ENCODE results near the gene CDC42SE1. TPM values are rescaled to one million over a fixed set of nuclear protein-coding genes. Genes with fewer than 3 reads are reported as not detected.

CDC42SE1 gene
- total RNA-seq, 1 experiment from 2014 or later: 76.3 TPM

GRCh38 chr1:151035167-151035566 lies 24.3 kb downstream of the CDC42SE1 start (continued):
- TF ChIP-seq, protein P1, sequence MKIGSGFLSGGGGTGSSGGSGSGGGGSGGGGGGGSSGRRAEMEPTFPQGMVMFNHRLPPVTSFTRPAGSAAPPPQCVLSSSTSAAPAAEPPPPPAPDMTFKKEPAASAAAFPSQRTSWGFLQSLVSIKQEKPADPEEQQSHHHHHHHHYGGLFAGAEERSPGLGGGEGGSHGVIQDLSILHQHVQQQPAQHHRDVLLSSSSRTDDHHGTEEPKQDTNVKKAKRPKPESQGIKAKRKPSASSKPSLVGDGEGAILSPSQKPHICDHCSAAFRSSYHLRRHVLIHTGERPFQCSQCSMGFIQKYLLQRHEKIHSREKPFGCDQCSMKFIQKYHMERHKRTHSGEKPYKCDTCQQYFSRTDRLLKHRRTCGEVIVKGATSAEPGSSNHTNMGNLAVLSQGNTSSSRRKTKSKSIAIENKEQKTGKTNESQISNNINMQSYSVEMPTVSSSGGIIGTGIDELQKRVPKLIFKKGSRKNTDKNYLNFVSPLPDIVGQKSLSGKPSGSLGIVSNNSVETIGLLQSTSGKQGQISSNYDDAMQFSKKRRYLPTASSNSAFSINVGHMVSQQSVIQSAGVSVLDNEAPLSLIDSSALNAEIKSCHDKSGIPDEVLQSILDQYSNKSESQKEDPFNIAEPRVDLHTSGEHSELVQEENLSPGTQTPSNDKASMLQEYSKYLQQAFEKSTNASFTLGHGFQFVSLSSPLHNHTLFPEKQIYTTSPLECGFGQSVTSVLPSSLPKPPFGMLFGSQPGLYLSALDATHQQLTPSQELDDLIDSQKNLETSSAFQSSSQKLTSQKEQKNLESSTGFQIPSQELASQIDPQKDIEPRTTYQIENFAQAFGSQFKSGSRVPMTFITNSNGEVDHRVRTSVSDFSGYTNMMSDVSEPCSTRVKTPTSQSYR (CRISPR knock-in tag; IDR thresholded peaks at IDR 0.05): no peak
- TF ChIP-seq RELA (CRISPR knock-in tag; IDR thresholded peaks at IDR 0.05; ENCODE audit: borderline replicate concordance): no peak
- TF ChIP-seq, protein P2, sequence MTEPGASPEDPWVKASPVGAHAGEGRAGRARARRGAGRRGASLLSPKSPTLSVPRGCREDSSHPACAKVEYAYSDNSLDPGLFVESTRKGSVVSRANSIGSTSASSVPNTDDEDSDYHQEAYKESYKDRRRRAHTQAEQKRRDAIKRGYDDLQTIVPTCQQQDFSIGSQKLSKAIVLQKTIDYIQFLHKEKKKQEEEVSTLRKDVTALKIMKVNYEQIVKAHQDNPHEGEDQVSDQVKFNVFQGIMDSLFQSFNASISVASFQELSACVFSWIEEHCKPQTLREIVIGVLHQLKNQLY (CRISPR knock-in tag; IDR thresholded peaks at IDR 0.05): no peak
- TF ChIP-seq, protein P3, sequence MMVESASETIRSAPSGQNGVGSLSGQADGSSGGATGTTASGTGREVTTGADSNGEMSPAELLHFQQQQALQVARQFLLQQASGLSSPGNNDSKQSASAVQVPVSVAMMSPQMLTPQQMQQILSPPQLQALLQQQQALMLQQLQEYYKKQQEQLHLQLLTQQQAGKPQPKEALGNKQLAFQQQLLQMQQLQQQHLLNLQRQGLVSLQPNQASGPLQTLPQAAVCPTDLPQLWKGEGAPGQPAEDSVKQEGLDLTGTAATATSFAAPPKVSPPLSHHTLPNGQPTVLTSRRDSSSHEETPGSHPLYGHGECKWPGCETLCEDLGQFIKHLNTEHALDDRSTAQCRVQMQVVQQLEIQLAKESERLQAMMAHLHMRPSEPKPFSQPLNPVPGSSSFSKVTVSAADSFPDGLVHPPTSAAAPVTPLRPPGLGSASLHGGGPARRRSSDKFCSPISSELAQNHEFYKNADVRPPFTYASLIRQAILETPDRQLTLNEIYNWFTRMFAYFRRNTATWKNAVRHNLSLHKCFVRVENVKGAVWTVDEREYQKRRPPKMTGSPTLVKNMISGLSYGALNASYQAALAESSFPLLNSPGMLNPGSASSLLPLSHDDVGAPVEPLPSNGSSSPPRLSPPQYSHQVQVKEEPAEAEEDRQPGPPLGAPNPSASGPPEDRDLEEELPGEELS (CRISPR knock-in tag; IDR thresholded peaks at IDR 0.05): no peak
- TF ChIP-seq, protein P4, sequence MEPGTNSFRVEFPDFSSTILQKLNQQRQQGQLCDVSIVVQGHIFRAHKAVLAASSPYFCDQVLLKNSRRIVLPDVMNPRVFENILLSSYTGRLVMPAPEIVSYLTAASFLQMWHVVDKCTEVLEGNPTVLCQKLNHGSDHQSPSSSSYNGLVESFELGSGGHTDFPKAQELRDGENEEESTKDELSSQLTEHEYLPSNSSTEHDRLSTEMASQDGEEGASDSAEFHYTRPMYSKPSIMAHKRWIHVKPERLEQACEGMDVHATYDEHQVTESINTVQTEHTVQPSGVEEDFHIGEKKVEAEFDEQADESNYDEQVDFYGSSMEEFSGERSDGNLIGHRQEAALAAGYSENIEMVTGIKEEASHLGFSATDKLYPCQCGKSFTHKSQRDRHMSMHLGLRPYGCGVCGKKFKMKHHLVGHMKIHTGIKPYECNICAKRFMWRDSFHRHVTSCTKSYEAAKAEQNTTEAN (CRISPR knock-in tag; IDR thresholded peaks at IDR 0.05): no peak
- no peak for TF ChIP-seq OVOL2 (CRISPR knock-in tag; IDR thresholded peaks at IDR 0.05; ENCODE audit: borderline replicate concordance)
- TF ChIP-seq ATF2 (CRISPR knock-in tag; IDR thresholded peaks at IDR 0.05; ENCODE audit: borderline replicate concordance, low read depth): no peak
- no peak for TF ChIP-seq ZBTB21 (CRISPR knock-in tag; IDR thresholded peaks at IDR 0.05; ENCODE audit: borderline replicate concordance)
- TF ChIP-seq, protein P5, sequence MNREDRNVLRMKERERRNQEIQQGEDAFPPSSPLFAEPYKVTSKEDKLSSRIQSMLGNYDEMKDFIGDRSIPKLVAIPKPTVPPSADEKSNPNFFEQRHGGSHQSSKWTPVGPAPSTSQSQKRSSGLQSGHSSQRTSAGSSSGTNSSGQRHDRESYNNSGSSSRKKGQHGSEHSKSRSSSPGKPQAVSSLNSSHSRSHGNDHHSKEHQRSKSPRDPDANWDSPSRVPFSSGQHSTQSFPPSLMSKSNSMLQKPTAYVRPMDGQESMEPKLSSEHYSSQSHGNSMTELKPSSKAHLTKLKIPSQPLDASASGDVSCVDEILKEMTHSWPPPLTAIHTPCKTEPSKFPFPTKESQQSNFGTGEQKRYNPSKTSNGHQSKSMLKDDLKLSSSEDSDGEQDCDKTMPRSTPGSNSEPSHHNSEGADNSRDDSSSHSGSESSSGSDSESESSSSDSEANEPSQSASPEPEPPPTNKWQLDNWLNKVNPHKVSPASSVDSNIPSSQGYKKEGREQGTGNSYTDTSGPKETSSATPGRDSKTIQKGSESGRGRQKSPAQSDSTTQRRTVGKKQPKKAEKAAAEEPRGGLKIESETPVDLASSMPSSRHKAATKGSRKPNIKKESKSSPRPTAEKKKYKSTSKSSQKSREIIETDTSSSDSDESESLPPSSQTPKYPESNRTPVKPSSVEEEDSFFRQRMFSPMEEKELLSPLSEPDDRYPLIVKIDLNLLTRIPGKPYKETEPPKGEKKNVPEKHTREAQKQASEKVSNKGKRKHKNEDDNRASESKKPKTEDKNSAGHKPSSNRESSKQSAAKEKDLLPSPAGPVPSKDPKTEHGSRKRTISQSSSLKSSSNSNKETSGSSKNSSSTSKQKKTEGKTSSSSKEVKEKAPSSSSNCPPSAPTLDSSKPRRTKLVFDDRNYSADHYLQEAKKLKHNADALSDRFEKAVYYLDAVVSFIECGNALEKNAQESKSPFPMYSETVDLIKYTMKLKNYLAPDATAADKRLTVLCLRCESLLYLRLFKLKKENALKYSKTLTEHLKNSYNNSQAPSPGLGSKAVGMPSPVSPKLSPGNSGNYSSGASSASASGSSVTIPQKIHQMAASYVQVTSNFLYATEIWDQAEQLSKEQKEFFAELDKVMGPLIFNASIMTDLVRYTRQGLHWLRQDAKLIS (CRISPR knock-in tag; IDR thresholded peaks at IDR 0.05; ENCODE audit: borderline replicate concordance): no peak

DNA sequence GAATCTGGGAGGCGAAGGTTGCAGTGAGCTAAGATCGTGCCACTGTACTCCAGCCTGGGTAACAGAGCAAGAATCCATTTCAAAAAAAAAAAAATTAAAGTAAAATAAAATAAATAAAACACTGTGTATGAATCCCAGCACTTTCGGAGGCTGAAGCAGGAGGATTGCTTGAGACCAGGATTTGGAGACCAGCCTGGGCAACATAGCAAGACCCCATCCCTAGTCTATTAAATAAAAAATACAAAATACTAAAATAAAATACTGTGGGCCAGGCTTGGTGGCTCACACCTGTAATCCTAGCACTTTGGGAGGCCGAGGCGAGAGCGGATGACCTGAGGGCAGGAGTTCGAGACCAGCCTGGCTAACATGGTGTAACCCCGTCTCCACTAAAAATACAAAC lies 27.3 kb downstream of the CDC42SE1 start:
- H3K27ac Mint-ChIP-seq: no peak overlapping the region
- TF ChIP-seq, protein P6, sequence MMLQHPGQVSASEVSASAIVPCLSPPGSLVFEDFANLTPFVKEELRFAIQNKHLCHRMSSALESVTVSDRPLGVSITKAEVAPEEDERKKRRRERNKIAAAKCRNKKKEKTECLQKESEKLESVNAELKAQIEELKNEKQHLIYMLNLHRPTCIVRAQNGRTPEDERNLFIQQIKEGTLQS (CRISPR knock-in tag; conservative IDR thresholded peaks at IDR 0.05): no peak
- TF ChIP-seq ZNF425 (CRISPR knock-in tag; conservative IDR thresholded peaks at IDR 0.05): no peak
- no peak overlapping the region for H3K4me3 Mint-ChIP-seq
- no peak for DNase-seq (ENCODE audit: low spot score)
- ChIA-PET POLR2A (no interaction called here), CTCF (interaction anchor here (0.7 to 1.7 kb wide), 3 partner anchors 16 to 364 kb away, joined by 3 to 4 read pairs (median 4); partner anchors contain the start of genes C1orf56 and TNFAIP8L2)
- no peaks in the 10 kb centered on the region for H3K9me3 Mint-ChIP-seq
- peaks cover 44% of the 10 kb centered on the region for H3K36me3 Mint-ChIP-seq
- ATAC-seq: no peak
- peaks cover 10% of the 10 kb centered on the region for H3K4me1 Mint-ChIP-seq
- no peaks in the 10 kb centered on the region for H3K27me3 Mint-ChIP-seq (ENCODE audit: low read depth)

Data from WTC11 (cell line).